ENCODE results near the gene KRTAP9-8. TPM values are rescaled to one million over a fixed set of nuclear protein-coding genes. Genes with fewer than 3 reads are reported as not detected.
"Not testable (repeated sequence)": the region's sequence is repeated elsewhere in the genome, so short reads cannot be mapped to it uniquely, and the experiment has no call there.

Gene KRTAP9-8
- polyA plus RNA-seq, 1 experiment: not detected

DNA sequence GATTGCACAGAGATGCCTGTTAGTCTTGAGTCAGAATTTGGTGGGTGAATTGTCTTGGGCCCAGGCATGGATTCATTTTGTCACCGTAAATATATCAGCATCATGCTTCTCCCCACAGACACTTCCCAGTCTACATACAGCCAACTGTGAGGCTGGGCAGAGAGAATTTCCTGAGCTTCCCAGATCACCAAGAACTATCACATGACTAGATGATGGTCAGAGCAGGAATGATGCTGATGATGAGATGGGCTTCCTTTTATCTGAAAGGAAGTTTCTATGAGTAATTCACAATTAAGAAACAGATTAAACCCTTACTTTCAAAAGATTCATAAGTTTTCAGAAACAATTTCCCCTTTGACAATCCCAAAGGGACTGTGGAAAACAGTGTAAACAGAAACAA lies 17.1 kb downstream of the KRTAP9-8 start:
- no peaks in the 10 kb centered on the region for H3K27me3 ChIP-seq (ENCODE audit: control insufficient read depth, insufficient read depth, low read length)
- DNase-seq (ENCODE audit: low read depth): no peak
- TF ChIP-seq, protein P1, sequence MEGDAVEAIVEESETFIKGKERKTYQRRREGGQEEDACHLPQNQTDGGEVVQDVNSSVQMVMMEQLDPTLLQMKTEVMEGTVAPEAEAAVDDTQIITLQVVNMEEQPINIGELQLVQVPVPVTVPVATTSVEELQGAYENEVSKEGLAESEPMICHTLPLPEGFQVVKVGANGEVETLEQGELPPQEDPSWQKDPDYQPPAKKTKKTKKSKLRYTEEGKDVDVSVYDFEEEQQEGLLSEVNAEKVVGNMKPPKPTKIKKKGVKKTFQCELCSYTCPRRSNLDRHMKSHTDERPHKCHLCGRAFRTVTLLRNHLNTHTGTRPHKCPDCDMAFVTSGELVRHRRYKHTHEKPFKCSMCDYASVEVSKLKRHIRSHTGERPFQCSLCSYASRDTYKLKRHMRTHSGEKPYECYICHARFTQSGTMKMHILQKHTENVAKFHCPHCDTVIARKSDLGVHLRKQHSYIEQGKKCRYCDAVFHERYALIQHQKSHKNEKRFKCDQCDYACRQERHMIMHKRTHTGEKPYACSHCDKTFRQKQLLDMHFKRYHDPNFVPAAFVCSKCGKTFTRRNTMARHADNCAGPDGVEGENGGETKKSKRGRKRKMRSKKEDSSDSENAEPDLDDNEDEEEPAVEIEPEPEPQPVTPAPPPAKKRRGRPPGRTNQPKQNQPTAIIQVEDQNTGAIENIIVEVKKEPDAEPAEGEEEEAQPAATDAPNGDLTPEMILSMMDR (IDR thresholded peaks at IDR 0.05; ENCODE audit: insufficient read depth, low read depth, low read length): no peak
- ChIA-PET CTCF (no interaction called here), POLR2A (no interaction called here)
- H3K36me3 ChIP-seq (ENCODE audit: control insufficient read depth, insufficient read depth, low read length): no peaks in the 10 kb centered on the region
- H3K4me3 ChIP-seq (ENCODE audit: low read depth, low read length): no peak overlapping the region

GRCh38 chr17:41255381-41256290 lies 17.8 kb downstream of the KRTAP9-8 start, which contains the start of gene KRTAP9-9:
Gene KRTAP9-9 (plus strand): TSS chr17:41255384.
- H3K4me3 ChIP-seq (ENCODE audit: low read depth, low read length); H3K27me3 ChIP-seq (ENCODE audit: control insufficient read depth, insufficient read depth, low read length); CTCF ChIA-PET; DNase-seq (ENCODE audit: low read depth); H3K36me3 ChIP-seq (ENCODE audit: control insufficient read depth, insufficient read depth, low read length): not testable (repeated sequence)
- POLR2A ChIA-PET: interaction anchor here (0.5 to 0.7 kb wide), 2 partner anchors 194 to 304 kb away, joined by 3 to 8 read pairs; no protein-coding TSS in a partner anchor

- TF ChIP-seq, protein P1 (IDR thresholded peaks at IDR 0.05; ENCODE audit: insufficient read depth, low read depth, low read length): no peak
- ChIA-PET POLR2A (interaction anchor here (0.5 to 0.7 kb wide), 2 partner anchors 193 to 304 kb away, joined by 3 to 8 read pairs; no protein-coding TSS in a partner anchor), CTCF (no interaction called here)
- Histone ChIP-seq H3K36me3 (ENCODE audit: control insufficient read depth, insufficient read depth, low read length) (no peaks in the 10 kb centered on the region), H3K27me3 (ENCODE audit: control insufficient read depth, insufficient read depth, low read length) (no peaks in the 10 kb centered on the region), H3K4me3 (ENCODE audit: low read depth, low read length) (no peak overlapping the region)
- DNase-seq (ENCODE audit: low read depth): no peak
Measured at GRCh38 chr17:41256291-41256685, 18.5 kb downstream of the KRTAP9-8 start.

- ChIA-PET CTCF (no interaction called here), POLR2A (no interaction called here)
- TF ChIP-seq, protein P1 (IDR thresholded peaks at IDR 0.05; ENCODE audit: insufficient read depth, low read depth, low read length): no peak
- DNase-seq (ENCODE audit: low read depth): no peak
- H3K4me3 ChIP-seq (ENCODE audit: low read depth, low read length): no peak overlapping the region
- H3K27me3 ChIP-seq (ENCODE audit: control insufficient read depth, insufficient read depth, low read length): no peaks in the 10 kb centered on the region
- H3K36me3 ChIP-seq (ENCODE audit: control insufficient read depth, insufficient read depth, low read length): no peaks in the 10 kb centered on the region
Measured at GRCh38 chr17:41258406-41258805, 20.6 kb downstream of the KRTAP9-8 start.

- ChIA-PET CTCF (interaction anchor here (0.6 kb wide), 1 partner anchor 14 kb away, joined by 3 read pairs; no protein-coding TSS in a partner anchor), POLR2A (no interaction called here)
- TF ChIP-seq, protein P1 (IDR thresholded peaks at IDR 0.05; ENCODE audit: insufficient read depth, low read depth, low read length): no peak
- Histone ChIP-seq H3K4me3 (ENCODE audit: low read depth, low read length) (no peak overlapping the region), H3K36me3 (ENCODE audit: control insufficient read depth, insufficient read depth, low read length) (no peaks in the 10 kb centered on the region), H3K27me3 (ENCODE audit: control insufficient read depth, insufficient read depth, low read length) (no peaks in the 10 kb centered on the region)
- DNase-seq (ENCODE audit: low read depth): no peak
Measured at GRCh38 chr17:41263212-41263611, 25.4 kb downstream of the KRTAP9-8 start.
